MM.1S (cell line): ENCODE measurements around the gene KLHL20.

Experiments used
- DNase-seq: peaks from one replicate; pipeline ENCODE4 v3.0.0-alpha.2; 2015
- H2AFZ ChIP-seq: fragments of 300-600 bp; sonication (generic); 2 replicates; pipeline ENCODE4 v1.6.0; 2016; ENCODE audit warnings: antibody characterized with exemption, low read length
- H3F3A ChIP-seq: fragments of 300-600 bp; sonication (generic); 2 replicates; pipeline ENCODE4 v1.6.1; 2016; ENCODE audit warnings: mild to moderate bottlenecking, antibody characterized with exemption, low read length, moderate library complexity, mixed read lengths; ENCODE audit not compliant: insufficient read depth
- H3K27ac ChIP-seq: fragments of 300-600 bp; sonication (generic); 2 replicates; pipeline ENCODE4 v1.5.1; 2016; ENCODE audit warnings: mild to moderate bottlenecking, low read length
- H3K27me3 ChIP-seq: fragments of 300-600 bp; sonication (generic); replicated peaks from 2 replicates; pipeline ENCODE4 v1.6.0; 2016; ENCODE audit warnings: low read length; ENCODE audit not compliant: insufficient read depth
- H3K36me3 ChIP-seq: fragments of 300-600 bp; sonication (generic); replicated peaks from 2 replicates; pipeline ENCODE4 v1.6.1; 2016; ENCODE audit warnings: mild to moderate bottlenecking, low read length, mixed read lengths; ENCODE audit not compliant: insufficient read depth
- H3K4me1 ChIP-seq: fragments of 300-600 bp; sonication (generic); 2 replicates; pipeline ENCODE4 v1.6.1; 2016; ENCODE audit warnings: low read length, mixed read lengths
- H3K4me2 ChIP-seq: fragments of 300-600 bp; sonication (generic); 2 replicates; pipeline ENCODE4 v1.6.0; 2016; ENCODE audit warnings: low read depth, low read length
- H3K4me3 ChIP-seq: fragments of 300-600 bp; sonication (generic); 2 replicates; pipeline ENCODE4 v1.5.1; 2016; ENCODE audit warnings: low read length, mixed read lengths
- H3K79me2 ChIP-seq: fragments of 300-600 bp; sonication (generic); 2 replicates; pipeline ENCODE4 v1.6.1; 2016; ENCODE audit warnings: mixed run types, low read length, mixed read lengths
- H3K9ac ChIP-seq: fragments of 300-600 bp; sonication (generic); 2 replicates; pipeline ENCODE4 v1.6.1; 2016; ENCODE audit warnings: low read length, mixed read lengths
- H3K9me2 ChIP-seq: fragments of 300-600 bp; sonication (generic); replicated peaks from 2 replicates; pipeline ENCODE4 v1.6.1; 2016; ENCODE audit warnings: mild to moderate bottlenecking, low read length, mixed read lengths; ENCODE audit not compliant: insufficient read depth
- H3K9me3 ChIP-seq: fragments of 300-600 bp; sonication (generic); replicated peaks from 2 replicates; pipeline ENCODE4 v1.6.1; 2016; ENCODE audit warnings: mild to moderate bottlenecking, low read length, mixed read lengths; ENCODE audit not compliant: insufficient read depth
- H4K20me1 ChIP-seq: fragments of 300-600 bp; sonication (generic); 2 replicates; pipeline ENCODE4 v1.6.1; 2016; ENCODE audit warnings: mild to moderate bottlenecking, low read length, moderate library complexity, mixed read lengths; ENCODE audit not compliant: insufficient read depth
- EZH2 ChIP-seq: fragments of 300-600 bp; sonication (generic); optimal IDR thresholded peaks from 2 replicates; pipeline ENCODE3; 2017; ENCODE audit warnings: low read depth, mild to moderate bottlenecking, antibody characterized with exemption, low read length, mixed read lengths
- EZH2phosphoT487 ChIP-seq: fragments of 300-600 bp; sonication (generic); IDR thresholded peaks from 2 replicates; pipeline ENCODE4 v1.6.1; 2018; ENCODE audit warnings: antibody characterized with exemption, low read length
- TF ChIP-seq, protein P1 (sequence below): fragments of 300-600 bp; sonication (generic); IDR thresholded peaks from 2 replicates; pipeline ENCODE4 v1.5.1; 2016; ENCODE audit warnings: antibody characterized with exemption, low read length, mixed read lengths

KLHL20 gene

DNA sequence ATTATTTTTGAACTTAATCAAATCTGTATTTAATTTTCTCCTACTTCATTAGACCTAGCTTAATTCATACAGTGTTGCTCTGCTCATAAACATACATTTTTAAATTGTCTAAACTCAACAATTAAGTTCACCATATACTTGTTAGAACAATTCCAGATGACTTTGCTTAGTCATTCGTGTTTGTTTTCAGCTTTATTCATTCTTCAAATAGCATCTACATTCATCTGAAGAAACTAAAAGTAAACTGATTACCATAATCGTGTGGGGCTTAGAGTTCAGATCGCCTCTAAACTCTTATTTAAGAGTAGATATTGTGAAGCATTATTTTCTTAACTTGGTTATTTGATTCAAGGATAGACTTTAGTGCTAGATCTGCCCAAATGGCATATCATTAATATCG, 34.4 kb downstream of the KLHL20 start:
- Histone ChIP-seq H3F3A (no peaks in the 10 kb centered on the region), H3K9me3 (no peaks in the 10 kb centered on the region), H3K36me3 (0 out of 2 replicates have a peak, but pooled peaks cover 2% of the 10 kb centered on the region), H3K4me3 (no peak overlapping the region), H3K9me2 (no peaks in the 10 kb centered on the region), H3K79me2 (0 out of 2 replicates have a peak, but pooled peaks cover 12% of the 10 kb centered on the region), H3K4me1 (no peaks in the 10 kb centered on the region), H3K27me3 (no peaks in the 10 kb centered on the region), H2AFZ (no peak overlapping the region), H3K27ac (no peak overlapping the region), H3K9ac (no peak overlapping the region), H4K20me1 (no peaks in the 10 kb centered on the region), H3K4me2 (no peak overlapping the region)
- no peak for DNase-seq
- TF ChIP-seq, protein P1, sequence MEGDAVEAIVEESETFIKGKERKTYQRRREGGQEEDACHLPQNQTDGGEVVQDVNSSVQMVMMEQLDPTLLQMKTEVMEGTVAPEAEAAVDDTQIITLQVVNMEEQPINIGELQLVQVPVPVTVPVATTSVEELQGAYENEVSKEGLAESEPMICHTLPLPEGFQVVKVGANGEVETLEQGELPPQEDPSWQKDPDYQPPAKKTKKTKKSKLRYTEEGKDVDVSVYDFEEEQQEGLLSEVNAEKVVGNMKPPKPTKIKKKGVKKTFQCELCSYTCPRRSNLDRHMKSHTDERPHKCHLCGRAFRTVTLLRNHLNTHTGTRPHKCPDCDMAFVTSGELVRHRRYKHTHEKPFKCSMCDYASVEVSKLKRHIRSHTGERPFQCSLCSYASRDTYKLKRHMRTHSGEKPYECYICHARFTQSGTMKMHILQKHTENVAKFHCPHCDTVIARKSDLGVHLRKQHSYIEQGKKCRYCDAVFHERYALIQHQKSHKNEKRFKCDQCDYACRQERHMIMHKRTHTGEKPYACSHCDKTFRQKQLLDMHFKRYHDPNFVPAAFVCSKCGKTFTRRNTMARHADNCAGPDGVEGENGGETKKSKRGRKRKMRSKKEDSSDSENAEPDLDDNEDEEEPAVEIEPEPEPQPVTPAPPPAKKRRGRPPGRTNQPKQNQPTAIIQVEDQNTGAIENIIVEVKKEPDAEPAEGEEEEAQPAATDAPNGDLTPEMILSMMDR = no peak
- TF ChIP-seq EZH2 (no peak), EZH2phosphoT487 (no peak)

DNA sequence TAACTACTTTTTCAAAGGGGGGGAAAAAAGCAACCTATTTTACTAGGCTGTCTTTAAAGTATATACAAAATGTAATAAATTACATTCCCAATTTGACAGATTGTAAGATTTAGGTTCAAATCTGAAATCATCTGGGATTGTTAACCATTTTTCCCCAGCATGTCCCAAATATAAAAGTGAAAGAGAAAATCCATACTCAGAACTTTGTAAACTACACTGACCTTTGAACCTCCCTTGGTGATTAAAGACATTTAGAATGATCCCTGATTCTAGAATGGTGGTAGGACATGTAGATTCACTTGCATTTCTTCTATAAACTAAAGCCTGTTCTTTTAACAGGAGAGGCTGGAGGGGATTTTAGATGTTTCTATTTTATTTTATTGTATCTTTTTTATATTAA, 39.0 kb downstream of the KLHL20 start:
- DNase-seq = no peak
- Histone ChIP-seq H3K9ac (no peak overlapping the region), H4K20me1 (no peaks in the 10 kb centered on the region), H3K4me3 (no peak overlapping the region), H3K27ac (no peak overlapping the region), H3F3A (no peaks in the 10 kb centered on the region), H3K9me3 (no peaks in the 10 kb centered on the region), H3K27me3 (no peaks in the 10 kb centered on the region), H3K4me2 (no peak overlapping the region), H2AFZ (no peak overlapping the region), H3K4me1 (no peaks in the 10 kb centered on the region), H3K9me2 (no peaks in the 10 kb centered on the region), H3K79me2 (no peaks in the 10 kb centered on the region), H3K36me3 (peaks cover 13% of the 10 kb centered on the region)
- TF ChIP-seq EZH2 (no peak), EZH2phosphoT487 (no peak)
- TF ChIP-seq, protein P1 = no peak

DNA sequence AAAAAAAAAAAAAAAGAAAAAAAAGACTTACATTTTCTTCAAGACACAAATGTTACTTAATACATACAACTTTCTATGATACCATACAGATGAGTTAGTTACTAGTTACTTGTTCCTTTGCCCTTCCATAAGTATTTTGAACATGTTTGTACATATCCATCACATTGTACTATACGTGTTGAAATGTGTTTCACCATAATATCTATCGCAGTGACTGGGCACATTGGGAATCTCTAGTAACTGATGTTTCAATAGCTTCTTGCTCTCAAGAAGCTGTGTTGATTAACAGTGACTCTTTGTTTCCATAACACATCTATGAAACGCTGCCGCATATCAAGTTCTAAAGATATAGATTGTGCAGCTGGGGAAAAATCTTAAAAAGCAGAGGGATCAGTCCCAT, 42.9 kb downstream of the KLHL20 start:
- Histone ChIP-seq H2AFZ (no peak overlapping the region), H3K36me3 (peaks cover 13% of the 10 kb centered on the region), H3K4me3 (no peak overlapping the region), H3K27me3 (no peaks in the 10 kb centered on the region), H3K4me2 (no peak overlapping the region), H3K9ac (no peak overlapping the region), H4K20me1 (no peaks in the 10 kb centered on the region), H3K9me3 (no peaks in the 10 kb centered on the region), H3F3A (no peaks in the 10 kb centered on the region), H3K9me2 (no peaks in the 10 kb centered on the region), H3K79me2 (no peaks in the 10 kb centered on the region), H3K27ac (no peak overlapping the region), H3K4me1 (no peaks in the 10 kb centered on the region)
- no peak for DNase-seq
- TF ChIP-seq, protein P1 = no peak
- TF ChIP-seq EZH2 = no peak
- TF ChIP-seq EZH2phosphoT487 = no peak
